ENCODE results near the gene AUTS2. TPM values are rescaled to one million over a fixed set of nuclear protein-coding genes. Genes with fewer than 3 reads are reported as not detected.

Gene AUTS2
- total RNA-seq, 1 experiment from 2014 or later = 2.5 TPM

GRCh38 chr7:69728304-69728703, 130.0 kb downstream of the AUTS2 start:
- Histone ChIP-seq H3K4me3 (ENCODE audit: low read depth in 2 of 2, low read length in 2 of 2) (no peak overlapping the region), H3K9me3 (ENCODE audit: control insufficient read depth, insufficient read depth, low read depth, low read length) (no peaks in the 10 kb centered on the region), H3K36me3 (ENCODE audit: control insufficient read depth, insufficient read depth, low read length) (no peaks in the 10 kb centered on the region), H3K27ac (ENCODE audit: low read length) (no peak overlapping the region), H3K27me3 (ENCODE audit: control insufficient read depth, insufficient read depth, low read length) (no peaks in the 10 kb centered on the region), H3K4me1 (ENCODE audit: control insufficient read depth, insufficient read depth, low read length) (no peaks in the 10 kb centered on the region; the same call in 1 of the 2 replicates)
- in situ Hi-C loops (cut with HindIII; ENCODE audit: low pct_unique_long_range_greater_than_20kb, low sequenced_read_pairs) = no loop called here
- no TSS peak for BruUV-seq (replicated peaks)
- DNase-seq (ENCODE audit: low read depth, low spot score) = no peak
- ATAC-seq = no peak
- TF ChIP-seq POLR2AphosphoS5 (IDR thresholded peaks at IDR 0.05; ENCODE audit: low read depth, low read length) (no peak), TCF7L2 (IDR thresholded peaks at IDR 0.05; ENCODE audit: low read depth, low read length) (no peak), REST (IDR thresholded peaks at IDR 0.05; ENCODE audit: insufficient read depth in 1 of 2, low read depth in 2 of 2, low read length in 1 of 2) (no peak), CTCF (IDR thresholded peaks at IDR 0.05) (no peak), SIN3A (IDR thresholded peaks at IDR 0.05; ENCODE audit: borderline replicate concordance, insufficient read depth, low read depth, low read length) (no peak)
- POLR2A ChIA-PET = no interaction called here
- intact Hi-C loops (cut with micrococcal nuclease; ENCODE audit: unreplicated experiment) = no loop called here
- CTCF ChIA-PET = no interaction called here

GRCh38 chr7:69732203-69732602, 133.9 kb downstream of the AUTS2 start:
- Histone ChIP-seq H3K27ac (ENCODE audit: low read length) (no peak overlapping the region), H3K27me3 (ENCODE audit: control insufficient read depth, insufficient read depth, low read length) (no peaks in the 10 kb centered on the region), H3K9me3 (ENCODE audit: control insufficient read depth, insufficient read depth, low read depth, low read length) (no peaks in the 10 kb centered on the region), H3K36me3 (ENCODE audit: control insufficient read depth, insufficient read depth, low read length) (no peaks in the 10 kb centered on the region), H3K4me1 (ENCODE audit: control insufficient read depth, insufficient read depth, low read length) (no peaks in the 10 kb centered on the region; the same call in 1 of the 2 replicates), H3K4me3 (ENCODE audit: low read depth in 2 of 2, low read length in 2 of 2) (no peak overlapping the region)
- intact Hi-C loops (cut with micrococcal nuclease; ENCODE audit: unreplicated experiment) (no loop called here), in situ Hi-C loops (cut with HindIII; ENCODE audit: low pct_unique_long_range_greater_than_20kb, low sequenced_read_pairs) (no loop called here)
- no peak for DNase-seq (ENCODE audit: low read depth, low spot score)
- ATAC-seq = no peak
- CTCF ChIA-PET = no interaction called here
- POLR2A ChIA-PET = no interaction called here
- no peak for TF ChIP-seq SIN3A (IDR thresholded peaks at IDR 0.05; ENCODE audit: borderline replicate concordance, insufficient read depth, low read depth, low read length)
- no peak for TF ChIP-seq POLR2AphosphoS5 (IDR thresholded peaks at IDR 0.05; ENCODE audit: low read depth, low read length)
- TF ChIP-seq REST (IDR thresholded peaks at IDR 0.05; ENCODE audit: insufficient read depth in 1 of 2, low read depth in 2 of 2, low read length in 1 of 2) = no peak
- TF ChIP-seq CTCF (IDR thresholded peaks at IDR 0.05) = no peak
- TF ChIP-seq TCF7L2 (IDR thresholded peaks at IDR 0.05; ENCODE audit: low read depth, low read length) = no peak
- BruUV-seq (replicated peaks) = no TSS peak

Data from Panc1 (cell line).